ENCODE measurements around the gene NME1. TPM values are rescaled to one million over a fixed set of nuclear protein-coding genes. Genes with fewer than 3 reads are reported as not detected.

NME1 gene
- total and polyA plus RNA-seq, 10 of the 15 experiments (the other 5 are each of a cell fraction or from before 2014, with no cell fraction given), result 273 to 1,362 (median 455) TPM

GRCh38 chr17:51189628-51190027 is 36.3 kb downstream of the NME1 start:
- no peaks in the 10 kb centered on the region for H3K27me3 ChIP-seq (replicated peaks in 1 of 2; ENCODE audit: control insufficient read depth in 2 of 2, insufficient read depth in 2 of 2, low read length in 1 of 2)
- no peaks in the 10 kb centered on the region for H3K79me2 ChIP-seq (ENCODE audit: control insufficient read depth, insufficient read depth, low read length)
- no peak overlapping the region for H3K9ac ChIP-seq (ENCODE audit: control insufficient read depth, insufficient read depth, low read length)
- ChIA-PET RAD21 (ENCODE audit: unreplicated experiment) (no interaction called here), POLR2A (no interaction called here), CTCF (no interaction called here), SMC1A (ENCODE audit: uncharacterized antibody, unreplicated experiment) (no interaction called here)
- intact Hi-C loops (cut with micrococcal nuclease; ENCODE audit: unreplicated experiment) (no loop called here), in situ Hi-C loops (cut with MboI) (loop anchor here (10.0 kb wide), 1 partner anchor 345 kb away; no protein-coding TSS in a partner anchor)
- 59% methylated on average over 1 of the region's 1 CpG for WGBS (ENCODE audit: insufficient coverage, insufficient replicate concordance, low lambda C conversion rate, missing lambda C conversion rate)
- no peaks in the 10 kb centered on the region for H3K9me3 ChIP-seq (replicated peaks; ENCODE audit: control insufficient read depth, insufficient read depth, low read length)
- no peaks in the 10 kb centered on the region for H3K4me1 ChIP-seq (ENCODE audit: control insufficient read depth, insufficient read depth, low read length)
- FAIRE-seq (no peak), DNase-seq (ENCODE audit: low read depth, low spot score) (no peak), ATAC-seq (no peak)
- no peaks in the 10 kb centered on the region for H4K20me1 ChIP-seq (ENCODE audit: control insufficient read depth, insufficient read depth)
- H3K36me3 ChIP-seq (ENCODE audit: control insufficient read depth in 2 of 2, insufficient read depth in 2 of 2, low read length in 1 of 2), result peaks cover 2 to 23% of the 10 kb centered on the region in 2 experiments
- H3K27ac ChIP-seq (ENCODE audit: control insufficient read depth, insufficient read depth), result no peak overlapping the region
- no peak overlapping the region for H3K4me3 ChIP-seq
- H2AFZ ChIP-seq (ENCODE audit: control insufficient read depth, low read depth, low read length), result no peak overlapping the region
- BruUV-seq (replicated peaks), result no TSS peak
- H3K4me2 ChIP-seq (ENCODE audit: control insufficient read depth, insufficient read depth), result no peak overlapping the region
- TF ChIP-seq CBFB (IDR thresholded peaks at IDR 0.05; ENCODE audit: low read depth), result no peak
- no peak for TF ChIP-seq SIN3A (IDR thresholded peaks at IDR 0.05; ENCODE audit: low read depth, low read length)
- TF ChIP-seq FOS (IDR thresholded peaks at IDR 0.05; ENCODE audit: borderline replicate concordance, extremely low read depth, insufficient read length), result no peak
- no peak for TF ChIP-seq NFYB (IDR thresholded peaks at IDR 0.05; ENCODE audit: insufficient read depth, low read depth, low read length)
- no peak for TF ChIP-seq IKZF2 (IDR thresholded peaks at IDR 0.05)
- TF ChIP-seq PBX3 (IDR thresholded peaks at IDR 0.05; ENCODE audit: insufficient replicate concordance, low read depth, low read length), result no peak
- TF ChIP-seq SUPT20H (IDR thresholded peaks at IDR 0.05; ENCODE audit: borderline replicate concordance, control insufficient read depth, low read depth, low read length), result no peak
- TF ChIP-seq SREBF1 (IDR thresholded peaks at IDR 0.05; ENCODE audit: low read length), result no peak
- TF ChIP-seq RELA (IDR thresholded peaks at IDR 0.05; ENCODE audit: borderline replicate concordance, partially characterized antibody), result no peak
- no peak for TF ChIP-seq CEBPZ (IDR thresholded peaks at IDR 0.05; ENCODE audit: low read depth, low read length)
- TF ChIP-seq MXI1 (IDR thresholded peaks at IDR 0.05; ENCODE audit: low read depth, low read length), result no peak
- TF ChIP-seq ELK1 (IDR thresholded peaks at IDR 0.05; ENCODE audit: low read depth, low read length), result no peak
- no peak for TF ChIP-seq BACH1 (IDR thresholded peaks at IDR 0.05; ENCODE audit: borderline replicate concordance)
- TF ChIP-seq PRDM15 (CRISPR knock-in tag; IDR thresholded peaks at IDR 0.05), result no peak
- TF ChIP-seq TBL1XR1 (IDR thresholded peaks at IDR 0.05; ENCODE audit: low read depth, low read length), result no peak
- no peak for TF ChIP-seq NRF1 (conservative IDR thresholded peaks at IDR 0.05; ENCODE audit: low read depth, low read length)

Measured in GM12878 (cell line).